OCI-LY3 (cell line): ENCODE measurements around the gene RPL31.

Source experiments
- EZH2phosphoT487 ChIP-seq: fragments of 200-600 bp; shearing (Covaris generic); IDR thresholded peaks from 2 replicates; pipeline ENCODE4 v1.6.1; 2018; ENCODE audit warnings: antibody characterized with exemption, mixed run types, low read depth
- TF ChIP-seq, protein P1 (sequence below): fragments of 200-600, 300-600 bp; sonication (generic); IDR thresholded peaks from 2 replicates; pipeline ENCODE4 v1.5.1; 2014; ENCODE audit warnings: antibody characterized with exemption, low read length, low read depth

- TF ChIP-seq, protein P1, sequence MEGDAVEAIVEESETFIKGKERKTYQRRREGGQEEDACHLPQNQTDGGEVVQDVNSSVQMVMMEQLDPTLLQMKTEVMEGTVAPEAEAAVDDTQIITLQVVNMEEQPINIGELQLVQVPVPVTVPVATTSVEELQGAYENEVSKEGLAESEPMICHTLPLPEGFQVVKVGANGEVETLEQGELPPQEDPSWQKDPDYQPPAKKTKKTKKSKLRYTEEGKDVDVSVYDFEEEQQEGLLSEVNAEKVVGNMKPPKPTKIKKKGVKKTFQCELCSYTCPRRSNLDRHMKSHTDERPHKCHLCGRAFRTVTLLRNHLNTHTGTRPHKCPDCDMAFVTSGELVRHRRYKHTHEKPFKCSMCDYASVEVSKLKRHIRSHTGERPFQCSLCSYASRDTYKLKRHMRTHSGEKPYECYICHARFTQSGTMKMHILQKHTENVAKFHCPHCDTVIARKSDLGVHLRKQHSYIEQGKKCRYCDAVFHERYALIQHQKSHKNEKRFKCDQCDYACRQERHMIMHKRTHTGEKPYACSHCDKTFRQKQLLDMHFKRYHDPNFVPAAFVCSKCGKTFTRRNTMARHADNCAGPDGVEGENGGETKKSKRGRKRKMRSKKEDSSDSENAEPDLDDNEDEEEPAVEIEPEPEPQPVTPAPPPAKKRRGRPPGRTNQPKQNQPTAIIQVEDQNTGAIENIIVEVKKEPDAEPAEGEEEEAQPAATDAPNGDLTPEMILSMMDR: no peak
- TF ChIP-seq EZH2phosphoT487: no peak
Observed at GRCh38 chr2:100968146-100969145, 33.6 kb upstream of the RPL31 start.
